CD4-positive, CD25-positive, alpha-beta regulatory T cell (primary cell): ENCODE data around the gene KCNB1. TPM values are rescaled to one million over a fixed set of nuclear protein-coding genes. Genes with fewer than 3 reads are reported as not detected.

Source experiments
- ATAC-seq, 2 donors: fragments of 150-1000 bp; cut with Tn5 transposase; one replicate each; pipeline ENCODE4 v1.10.0; 2021; ENCODE audit warnings: low read depth in 2 of 2, moderate number of reproducible peaks in 2 of 2, moderate library complexity in 1 of 2
- DNase-seq, 3 donors: peaks; one replicate each; pipeline versions ENCODE4 v3.0.0 to v3.0.0-alpha.2; 2012 to 2022; ENCODE audit warnings: mixed read lengths in 1 of 3
- H3K27ac ChIP-seq: one replicate; pipeline ENCODE4 v1.7.0; 2013; ENCODE audit warnings: mild to moderate bottlenecking, low read length; ENCODE audit not compliant: insufficient read depth, poor library complexity, severe bottlenecking
- H3K27me3 ChIP-seq: one replicate; pipeline ENCODE4 v1.7.0; 2013; ENCODE audit warnings: low read length; ENCODE audit not compliant: control insufficient read depth, insufficient read depth
- H3K36me3 ChIP-seq: one replicate; pipeline ENCODE4 v1.7.0; 2013; ENCODE audit warnings: mild to moderate bottlenecking, low read length, moderate library complexity; ENCODE audit not compliant: control insufficient read depth, insufficient read depth
- H3K4me1 ChIP-seq: 2 replicates; pipeline ENCODE4 v1.7.0; 2013; ENCODE audit warnings: mild to moderate bottlenecking, low read length; ENCODE audit not compliant: insufficient read depth, control insufficient read depth, poor library complexity, severe bottlenecking
- H3K4me3 ChIP-seq: one replicate; pipeline ENCODE4 v1.7.0; 2013; ENCODE audit warnings: low read depth, mild to moderate bottlenecking, low read length, moderate library complexity
- H3K9me3 ChIP-seq, 2 experiments: 1 replicate in 1 of 2; 2 replicates in 1 of 2; pipeline ENCODE4 v1.7.0; 2013; ENCODE audit warnings: low read length in 2 of 2, mild to moderate bottlenecking in 1 of 2, moderate library complexity in 1 of 2; ENCODE audit not compliant: control insufficient read depth in 2 of 2
- H3K27ac Mint-ChIP-seq, 3 donors: one replicate each; pipeline ENCODE4 v1.8.0; 2020 to 2022; ENCODE audit warnings: mild to moderate bottlenecking in 3 of 3, mixed read lengths in 3 of 3, moderate library complexity in 2 of 3
- H3K27me3 Mint-ChIP-seq: one replicate; pipeline ENCODE4 v1.8.0; 2022; ENCODE audit warnings: mild to moderate bottlenecking, mixed read lengths
- H3K36me3 Mint-ChIP-seq: one replicate; pipeline ENCODE4 v1.8.0; 2020; ENCODE audit warnings: mixed read lengths
- H3K4me1 Mint-ChIP-seq, 4 donors: one replicate each; pipeline ENCODE4 v1.8.0; 2020 to 2022; ENCODE audit warnings: mixed read lengths in 4 of 4, mild to moderate bottlenecking in 1 of 4
- H3K4me3 Mint-ChIP-seq, 4 donors: one replicate each; pipeline ENCODE4 v1.8.0; 2020 to 2022; ENCODE audit warnings: mild to moderate bottlenecking in 4 of 4, mixed read lengths in 4 of 4, moderate library complexity in 3 of 4
- H3K9me3 Mint-ChIP-seq, 7 donors: one replicate each; pipeline ENCODE4 v1.8.0; 2020 to 2022; ENCODE audit warnings: mixed read lengths in 7 of 7, mild to moderate bottlenecking in 3 of 7, moderate library complexity in 2 of 7
- polyA plus RNA-seq, 4 donors: library from polyadenylated mRNA; unstranded; fragments of 300-500 nt; fragmentation: Illumina TruSeq; gene quantifications; one replicate each; pipeline ENCODE4 v1.2.3, GENCODE V29; 2021
- total RNA-seq: library from RNA; stranded (reverse); gene quantifications from one replicate; pipeline ENCODE4 v1.2.3, GENCODE V29; 2022

The KCNB1 gene
- total and polyA plus RNA-seq, 5 donors from 2014 or later, result 0.02 to 0.05 TPM; not detected in 3

- Mint-ChIP-seq H3K4me3 (no peak overlapping the region), H3K9me3 (peaks cover 0 to 2% (median 0%) of the 10 kb centered on the region in 7 donors), H3K36me3 (no peaks in the 10 kb centered on the region), H3K27ac (peak overlapping the region in 2 of 3 donors; percentile 47 to 95), H3K27me3 (peaks cover 55% of the 10 kb centered on the region), H3K4me1 (peaks cover 4 to 25% (median 17%) of the 10 kb centered on the region in 4 donors)
- no peaks in the 10 kb centered on the region for H3K36me3 ChIP-seq
- no peak for DNase-seq
- peaks cover 10% of the 10 kb centered on the region for H3K4me1 ChIP-seq
- H3K27ac ChIP-seq, result no peak overlapping the region
- no peak overlapping the region for H3K4me3 ChIP-seq
- no peaks in the 10 kb centered on the region for H3K9me3 ChIP-seq
- H3K27me3 ChIP-seq, result peaks cover 12% of the 10 kb centered on the region
- ATAC-seq, result no peak
Measured at GRCh38 chr20:49324306-49324705, 158.2 kb downstream of the KCNB1 start.

GRCh38 chr20:49323622-49324238 is 158.7 kb downstream of the KCNB1 start:
- ATAC-seq, result peak; percentile 79 to 82
- Mint-ChIP-seq H3K4me3 (peak overlapping the region in 1 of 4 donors; percentile 31), H3K9me3 (peaks cover 0 to 2% (median 0%) of the 10 kb centered on the region in 7 donors), H3K27ac (peak overlapping the region in 2 of 3 donors; percentile 15 to 20), H3K36me3 (peaks cover 3% of the 10 kb centered on the region), H3K27me3 (peaks cover 57% of the 10 kb centered on the region), H3K4me1 (peaks cover 4 to 31% (median 22%) of the 10 kb centered on the region in 4 donors)
- Histone ChIP-seq H3K4me1 (peaks cover 16% of the 10 kb centered on the region), H3K9me3 (no peaks in the 10 kb centered on the region), H3K27ac (no peak overlapping the region), H3K4me3 (no peak overlapping the region), H3K36me3 (no peaks in the 10 kb centered on the region), H3K27me3 (peaks cover 11% of the 10 kb centered on the region)
- DNase-seq, result peak in 2 of 3 donors; percentile 55 to 85

- H3K27me3 Mint-ChIP-seq, result peaks cover 69% of the 10 kb centered on the region
- H3K27ac ChIP-seq, result no peak overlapping the region
- peak overlapping the region in 2 of 4 donors; percentile 9 to 44 for H3K4me3 Mint-ChIP-seq
- no peaks in the 10 kb centered on the region for H3K9me3 ChIP-seq
- peaks cover 3% of the 10 kb centered on the region for H3K36me3 Mint-ChIP-seq
- H3K4me1 ChIP-seq, result peaks cover 23% of the 10 kb centered on the region
- H3K9me3 Mint-ChIP-seq, result peaks cover 0 to 4% (median 0%) of the 10 kb centered on the region in 7 donors
- H3K4me3 ChIP-seq, result no peak overlapping the region
- DNase-seq, result no peak
- peaks cover 4 to 37% (median 26%) of the 10 kb centered on the region in 4 donors for H3K4me1 Mint-ChIP-seq
- H3K27ac Mint-ChIP-seq, result no peak overlapping the region
- ATAC-seq, result no peak
- H3K36me3 ChIP-seq, result no peaks in the 10 kb centered on the region
- peaks cover 24% of the 10 kb centered on the region for H3K27me3 ChIP-seq
Measured at GRCh38 chr20:49320460-49320859, 162.0 kb downstream of the KCNB1 start.

DNA sequence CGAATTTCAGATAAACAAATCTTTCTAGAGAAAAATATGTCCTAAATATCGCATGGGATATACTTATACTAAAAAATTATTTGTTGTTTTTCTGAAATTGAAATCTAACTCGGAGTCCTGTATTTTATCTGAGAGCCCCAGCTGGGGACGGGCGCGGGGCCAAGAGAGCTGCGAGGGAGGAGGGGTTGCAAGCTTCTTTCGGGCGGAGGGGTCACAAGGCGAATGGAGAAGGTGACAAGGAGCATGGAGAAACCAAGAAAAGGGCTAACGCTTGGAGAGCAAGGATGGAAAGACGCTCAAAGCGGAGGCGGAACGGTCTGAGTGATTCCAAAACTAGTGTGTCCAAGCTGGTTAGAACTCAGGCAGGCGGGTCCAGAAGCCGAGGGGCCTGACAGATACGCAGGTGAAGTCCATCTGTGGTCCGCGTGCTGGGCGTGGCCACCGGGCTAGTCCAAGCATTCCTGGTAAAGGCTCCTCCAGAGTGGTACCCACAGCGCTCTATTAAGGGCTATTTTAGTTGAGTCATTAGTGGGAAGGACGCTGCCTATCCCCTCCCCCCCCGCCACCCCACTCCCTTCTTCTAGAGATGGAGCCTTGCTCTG is 163.2 kb downstream of the KCNB1 start:
- Mint-ChIP-seq H3K27ac (no peak overlapping the region), H3K9me3 (peaks cover 0 to 2% (median 0%) of the 10 kb centered on the region in 7 donors), H3K4me3 (peak overlapping the region; percentile 29 to 92 (median 84)), H3K27me3 (peaks cover 69% of the 10 kb centered on the region), H3K36me3 (peaks cover 3% of the 10 kb centered on the region), H3K4me1 (peaks cover 4 to 32% (median 24%) of the 10 kb centered on the region in 4 donors)
- DNase-seq (no peak), ATAC-seq (no peak)
- Histone ChIP-seq H3K9me3 (no peaks in the 10 kb centered on the region), H3K27ac (no peak overlapping the region), H3K27me3 (peaks cover 24% of the 10 kb centered on the region), H3K4me1 (peaks cover 23% of the 10 kb centered on the region), H3K36me3 (no peaks in the 10 kb centered on the region), H3K4me3 (no peak overlapping the region)

GRCh38 chr20:49318430-49319207 is 163.8 kb downstream of the KCNB1 start:
- H3K4me1 Mint-ChIP-seq, result peaks cover 0 to 27% (median 19%) of the 10 kb centered on the region in 4 donors
- ATAC-seq, result peak; percentile 18 to 30
- H3K36me3 Mint-ChIP-seq, result peaks cover 3% of the 10 kb centered on the region
- H3K9me3 Mint-ChIP-seq, result peaks cover 0 to 2% (median 0%) of the 10 kb centered on the region in 7 donors
- peaks cover 17% of the 10 kb centered on the region for H3K4me1 ChIP-seq
- peaks cover 74% of the 10 kb centered on the region for H3K27me3 Mint-ChIP-seq
- H3K9me3 ChIP-seq, result no peaks in the 10 kb centered on the region
- no peak overlapping the region for H3K27ac Mint-ChIP-seq
- no peak overlapping the region for H3K27ac ChIP-seq
- peaks cover 24% of the 10 kb centered on the region for H3K27me3 ChIP-seq
- peak overlapping the region; percentile 44 for H3K4me3 ChIP-seq
- no peaks in the 10 kb centered on the region for H3K36me3 ChIP-seq
- DNase-seq, result peak in 1 of 3 donors; percentile 47
- H3K4me3 Mint-ChIP-seq, result peak overlapping the region; percentile 29 to 92 (median 84)

- Histone ChIP-seq H3K36me3 (no peaks in the 10 kb centered on the region), H3K4me1 (peaks cover 14% of the 10 kb centered on the region), H3K9me3 (no peaks in the 10 kb centered on the region), H3K27ac (no peak overlapping the region), H3K27me3 (peaks cover 24% of the 10 kb centered on the region), H3K4me3 (no peak overlapping the region)
- H3K9me3 Mint-ChIP-seq, result peaks cover 0 to 2% (median 0%) of the 10 kb centered on the region in 7 donors
- H3K36me3 Mint-ChIP-seq, result peaks cover 3% of the 10 kb centered on the region
- no peak for ATAC-seq
- no peak overlapping the region for H3K27ac Mint-ChIP-seq
- peak overlapping the region in 1 of 4 donors; percentile 2 for H3K4me3 Mint-ChIP-seq
- H3K27me3 Mint-ChIP-seq, result peaks cover 79% of the 10 kb centered on the region
- peaks cover 0 to 22% (median 15%) of the 10 kb centered on the region in 4 donors for H3K4me1 Mint-ChIP-seq
- no peak for DNase-seq
Measured at GRCh38 chr20:49318091-49318429, 164.4 kb downstream of the KCNB1 start.

DNA sequence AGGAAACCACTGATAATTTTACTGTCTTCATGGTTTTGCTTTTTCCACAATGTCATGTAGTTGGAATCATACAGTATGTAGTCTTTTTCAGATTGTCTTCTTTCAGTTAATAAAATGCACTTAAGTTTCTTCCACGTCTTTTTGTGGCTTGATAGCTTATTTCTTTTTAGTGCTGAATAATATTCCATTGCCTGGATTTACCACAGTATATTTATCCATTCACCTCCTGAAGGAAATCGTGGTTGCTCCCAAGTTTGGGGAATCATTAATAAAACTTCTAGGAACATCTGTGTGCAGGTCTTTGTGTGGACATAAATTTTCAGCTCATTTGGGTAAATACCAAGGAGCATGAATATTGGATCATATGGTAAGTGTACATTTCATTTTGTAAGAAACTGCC is 165.8 kb downstream of the KCNB1 start:
- Histone ChIP-seq H3K27ac (no peak overlapping the region), H3K4me3 (no peak overlapping the region), H3K9me3 (no peaks in the 10 kb centered on the region), H3K4me1 (peaks cover 14% of the 10 kb centered on the region), H3K36me3 (no peaks in the 10 kb centered on the region), H3K27me3 (peaks cover 24% of the 10 kb centered on the region)
- H3K4me3 Mint-ChIP-seq, result no peak overlapping the region
- H3K27ac Mint-ChIP-seq, result no peak overlapping the region
- peaks cover 0 to 17% (median 12%) of the 10 kb centered on the region in 4 donors for H3K4me1 Mint-ChIP-seq
- H3K27me3 Mint-ChIP-seq, result peaks cover 69% of the 10 kb centered on the region
- peaks cover 0 to 2% (median 0%) of the 10 kb centered on the region in 7 donors for H3K9me3 Mint-ChIP-seq
- H3K36me3 Mint-ChIP-seq, result peaks cover 3% of the 10 kb centered on the region
- DNase-seq (no peak), ATAC-seq (no peak)
